Endothelial cell of umbilical vein (primary cell): ENCODE results near the gene IFT57. TPM values are rescaled to one million over a fixed set of nuclear protein-coding genes. Genes with fewer than 3 reads are reported as not detected.
A peak's percentile ranks its signal among the peaks of the same experiment; 100 is the strongest.

Experiments used
- BruUV-seq: library from RNA; stranded (reverse); fragments of 400-500 nt; replicated peaks from 2 replicates; lab custom pipeline; 2021; lab: Mats Ljungman, UMichigan
- CTCF ChIA-PET: fragments of 300-600, 350-600 bp; sonication (Branson Sonifier 250); formaldehyde crosslinking; loops from one replicate; lab custom pipeline; 2021; ENCODE audit warnings: antibody characterized with exemption, inconsistent platforms; lab: Charles Lee
- POLR2A ChIA-PET: fragments of 300-600, 350-600 bp; sonication (Branson Sonifier 250); formaldehyde crosslinking; loops from one replicate; lab custom pipeline; 2021; ENCODE audit warnings: antibody characterized with exemption, inconsistent platforms; lab: Charles Lee
- DNase-seq: peaks from one replicate; pipeline ENCODE4 v3.0.0-alpha.2; 2011; ENCODE audit warnings: low read depth, low spot score
- FAIRE-seq: peaks from 2 replicates; lab custom pipeline; 2011; peaks lifted over from hg19 to GRCh38; lab: Jason Lieb, UNC
- H2AFZ ChIP-seq: 2 replicates; pipeline ENCODE4 v1.6.0; 2012; ENCODE audit warnings: low read depth, low read length, control low read depth, inconsistent platforms
- H3K27ac ChIP-seq: 2 replicates; pipeline ENCODE4 v1.5.1; 2011; ENCODE audit warnings: low read depth, mild to moderate bottlenecking, control low read depth, low read length, moderate library complexity; ENCODE audit not compliant: insufficient read depth
- H3K27me3 ChIP-seq, 2 experiments: 2 replicates each; pipeline versions ENCODE4 v1.6.0 to v1.6.1; 2011; ENCODE audit warnings: low read length in 2 of 2, mixed read lengths in 1 of 2; ENCODE audit not compliant: control insufficient read depth in 2 of 2, insufficient read depth in 2 of 2
- H3K36me3 ChIP-seq, 2 experiments: 2 replicates in 1 of 2; 3 replicates in 1 of 2; pipeline ENCODE4 v1.5.1; 2011; ENCODE audit warnings: low read length in 2 of 2, mild to moderate bottlenecking in 1 of 2, moderate library complexity in 1 of 2; ENCODE audit not compliant: control insufficient read depth in 2 of 2, insufficient read depth in 2 of 2; ENCODE audit errors: extremely low read depth in 1 of 2
- H3K4me1 ChIP-seq: 3 replicates; pipeline ENCODE4 v1.5.1; 2011; ENCODE audit warnings: mild to moderate bottlenecking, low read length; ENCODE audit not compliant: control insufficient read depth, insufficient read depth; ENCODE audit errors: extremely low read depth
- H3K4me2 ChIP-seq: 2 replicates; pipeline ENCODE4 v1.6.1; 2011; ENCODE audit warnings: low read length, control low read depth, mixed read lengths; ENCODE audit not compliant: insufficient read depth
- H3K4me3 ChIP-seq, 3 experiments: fragments of 200-600 bp in 1 of 3; sonication (generic), shearing (Covaris generic) in 1 of 3; replicated peaks in 1 of 3; 2 replicates each; pipeline ENCODE4 v1.5.1; 2011 to 2016; ENCODE audit warnings: control low read depth in 3 of 3, low read length in 3 of 3, mild to moderate bottlenecking in 2 of 3, inconsistent platforms in 1 of 3, low read depth in 1 of 3, moderate library complexity in 1 of 3; ENCODE audit not compliant: insufficient read depth in 1 of 3
- H3K79me2 ChIP-seq: 2 replicates; pipeline ENCODE4 v1.6.0; 2012; ENCODE audit warnings: low read length, inconsistent platforms; ENCODE audit not compliant: control insufficient read depth, insufficient read depth
- H3K9ac ChIP-seq: replicated peaks from 2 replicates; pipeline ENCODE3; 2011; ENCODE audit warnings: low read length, control low read depth; ENCODE audit not compliant: insufficient read depth; ENCODE audit errors: extremely low read depth
- H3K9me1 ChIP-seq: replicated peaks from 3 replicates; pipeline ENCODE4 v1.6.0; 2011; ENCODE audit warnings: mild to moderate bottlenecking, low read length; ENCODE audit not compliant: control insufficient read depth, insufficient read depth; ENCODE audit errors: extremely low read depth
- H3K9me3 ChIP-seq: replicated peaks from 2 replicates; pipeline ENCODE4 v1.5.1; 2012; ENCODE audit warnings: low read length, inconsistent platforms; ENCODE audit not compliant: control insufficient read depth, insufficient read depth
- H4K20me1 ChIP-seq: replicated peaks from 2 replicates; pipeline ENCODE3; 2011; ENCODE audit warnings: mild to moderate bottlenecking, low read length; ENCODE audit not compliant: control insufficient read depth, insufficient read depth; ENCODE audit errors: extremely low read depth
- CTCF ChIP-seq, 2 donors: IDR thresholded peaks; 1 replicate in 1 of 2; 2 replicates in 1 of 2; pipeline ENCODE4 v1.5.1; 2011; ENCODE audit warnings: low read length in 2 of 2, mild to moderate bottlenecking in 2 of 2, moderate library complexity in 2 of 2, control low read depth in 1 of 2, inconsistent platforms in 1 of 2, low read depth in 1 of 2; ENCODE audit not compliant: insufficient read depth in 1 of 2; ENCODE audit errors: extremely low read depth in 1 of 2
- EZH2 ChIP-seq: IDR thresholded peaks from 2 replicates; pipeline ENCODE4 v1.6.1; 2012; ENCODE audit warnings: borderline replicate concordance, low read depth, mild to moderate bottlenecking, moderate library complexity, low read length, inconsistent platforms; ENCODE audit not compliant: severe bottlenecking
- FOS ChIP-seq: IDR thresholded peaks from 2 replicates; pipeline ENCODE4 v1.6.1; 2011; ENCODE audit warnings: mild to moderate bottlenecking, low read length, moderate library complexity, borderline replicate concordance; ENCODE audit not compliant: insufficient read depth
- GATA2 ChIP-seq: IDR thresholded peaks from 2 replicates; pipeline ENCODE4 v1.7.0; 2011; ENCODE audit warnings: low read depth, mild to moderate bottlenecking, moderate library complexity, mixed read lengths, low read length; ENCODE audit not compliant: insufficient read length, insufficient read depth
- JUN ChIP-seq: IDR thresholded peaks from 2 replicates; pipeline ENCODE4 v1.6.1; 2011; ENCODE audit warnings: borderline replicate concordance, low read depth; ENCODE audit not compliant: insufficient read length, insufficient read depth
- MAX ChIP-seq: IDR thresholded peaks from 2 replicates; pipeline ENCODE4 v1.6.1; 2011; ENCODE audit not compliant: insufficient read depth, insufficient read length
- MYC ChIP-seq: IDR thresholded peaks from one replicate; pipeline ENCODE4 v1.6.1; 2011; ENCODE audit warnings: mild to moderate bottlenecking, low read depth, low read length
- POLR2A ChIP-seq: IDR thresholded peaks from 2 replicates; pipeline ENCODE4 v1.6.1; 2012; ENCODE audit warnings: low read depth, mild to moderate bottlenecking, control low read depth, low read length
- POLR2AphosphoS5 ChIP-seq: IDR thresholded peaks from 2 replicates; pipeline ENCODE4 v1.6.1; 2012; ENCODE audit warnings: low read depth, mild to moderate bottlenecking, control low read depth, low read length, moderate library complexity; ENCODE audit not compliant: insufficient read depth
- dilution Hi-C: fragments of 300-500 bp; cut with MboI; formaldehyde crosslinking; loops from one replicate; pipeline ENCODE4 v1.15.0; 2019; ENCODE audit warnings: low sequenced_read_pairs; ENCODE audit not compliant: extremely low pct_ligation_motif_present
- intact Hi-C: fragments of 100-400 bp; cut with micrococcal nuclease; formaldehyde crosslinking; loops from one replicate; pipeline ENCODE4 v1.10.0; 2022
- polyA plus RNA-seq, 4 experiments: library from polyadenylated mRNA; depleted of rRNA in 3 of 4; stranded (reverse) in 3 of 4; unstranded in 1 of 4; fragments of >200 nt; gene quantifications; 2 replicates each; pipeline versions ENCODE4 v1.2.1 to v1.2.3, GENCODE V29; 2011 to 2012; ENCODE audit warnings: missing spikeins in 1 of 4
- total RNA-seq: library from RNA; stranded (reverse); gene quantifications from 2 replicates; pipeline ENCODE4 v1.2.3, GENCODE V29; 2021

IFT57 gene
- total and polyA plus RNA-seq, 2 donors (not counting 3 experiments of a cell fraction or from before 2014, with no cell fraction given) = 15.2 to 25.1 TPM

- BruUV-seq = TSS peak; percentile 85
- Histone ChIP-seq H3K4me2 (no peak overlapping the region), H3K27me3 (peaks cover 0 to 3% of the 10 kb centered on the region in 2 experiments), H3K9ac (no peak overlapping the region), H3K36me3 (no peaks in the 10 kb centered on the region), H3K27ac (peak overlapping the region; percentile 19), H3K79me2 (no peaks in the 10 kb centered on the region), H4K20me1 (no peaks in the 10 kb centered on the region), H3K4me3 (no peak overlapping the region), H2AFZ (peak overlapping the region; percentile 64), H3K9me1 (no peaks in the 10 kb centered on the region), H3K4me1 (peaks cover 19% of the 10 kb centered on the region), H3K9me3 (no peaks in the 10 kb centered on the region)
- dilution Hi-C loops = no loop called here
- intact Hi-C loops = loop anchor here (1.0 kb wide), 1 partner anchor 34 kb away; the partner anchor contains the start of gene CD47
- DNase-seq (no peak), FAIRE-seq (no peak)
- CTCF ChIA-PET = interaction anchor here (1.0 to 1.4 kb wide), 4 partner anchors 28 to 352 kb away, joined by 3 to 6 read pairs (median 4); no protein-coding TSS in a partner anchor
- POLR2A ChIA-PET = no interaction called here
- no peak for TF ChIP-seq EZH2
- no peak for TF ChIP-seq MAX
- TF ChIP-seq MYC = no peak
- no peak for TF ChIP-seq JUN
- no peak for TF ChIP-seq POLR2A
- TF ChIP-seq CTCF (IDR thresholded peaks at IDR 0.05; ENCODE audit: extremely low read depth in 1 of 2, insufficient read depth in 1 of 2, low read depth in 1 of 2, low read length in 2 of 2) = no peak
- TF ChIP-seq FOS = no peak
- no peak for TF ChIP-seq GATA2
- TF ChIP-seq POLR2AphosphoS5 = no peak
Measured at GRCh38 chr3:108125153-108125543, 97.1 kb downstream of the IFT57 start.
